HEK293 (cell line): ENCODE data around the gene GSS.

ENCODE experiments used
- CTCF ChIA-PET: fragments of 350-600 bp; formaldehyde crosslinking; extraction: SDS; loops from one replicate; lab custom pipeline; 2021; ENCODE audit warnings: antibody characterized with exemption; lab: Yijun Ruan, JAX
- POLR2A ChIA-PET: fragments of 300-600 bp; formaldehyde crosslinking; extraction: SDS; loops from one replicate; lab custom pipeline; 2020; ENCODE audit warnings: antibody characterized with exemption, inconsistent platforms; lab: Yijun Ruan, JAX
- H3K27ac ChIP-seq: fragments of 200-500 bp; sonication (Bioruptor generic); 2 replicates; pipeline ENCODE4 v1.5.1; 2014; ENCODE audit warnings: low read depth, low read length, control low read depth, inconsistent platforms; ENCODE audit errors: extremely low read depth
- H3K36me3 ChIP-seq, 2 experiments: fragments of 200-500 bp in 1 of 2; sonication (Bioruptor generic) in 1 of 2; 1 replicate in 1 of 2; 2 replicates in 1 of 2; pipeline ENCODE4 v1.5.1; 2014 to 2017; ENCODE audit warnings: inconsistent platforms in 2 of 2, low read length in 2 of 2; ENCODE audit not compliant: control insufficient read depth in 2 of 2, insufficient read depth in 1 of 2
- H3K4me1 ChIP-seq: fragments of 200-500 bp; sonication (Bioruptor generic); 2 replicates; pipeline ENCODE4 v1.5.1; 2014; ENCODE audit warnings: mild to moderate bottlenecking, low read length, inconsistent platforms; ENCODE audit not compliant: control insufficient read depth, insufficient read depth
- H3K4me3 ChIP-seq: 2 replicates; pipeline ENCODE4 v1.5.1; 2011; ENCODE audit warnings: low read depth, mild to moderate bottlenecking, control low read depth, low read length, moderate library complexity
- H3K9me3 ChIP-seq: fragments of 200-500 bp; sonication (Bioruptor generic); 2 replicates; pipeline ENCODE4 v1.5.1; 2014; ENCODE audit warnings: low read depth, low read length, inconsistent platforms; ENCODE audit not compliant: control insufficient read depth, insufficient read depth
- CTCF ChIP-seq: fragments of 450-650 bp; formaldehyde crosslinking; IDR thresholded peaks from 2 replicates; pipeline ENCODE4 v1.5.1; 2016; ENCODE audit warnings: missing biosample characterization, missing genetic modification characterization
- REST ChIP-seq: fragments of 450-650 bp; formaldehyde crosslinking; IDR thresholded peaks from 2 replicates; pipeline ENCODE4 v1.5.1; 2016; ENCODE audit warnings: missing biosample characterization, missing genetic modification characterization
- SCRT2 ChIP-seq: fragments of 450-650 bp; formaldehyde crosslinking; IDR thresholded peaks from 2 replicates; pipeline ENCODE4 v1.5.1; 2016; ENCODE audit warnings: missing biosample characterization, missing genetic modification characterization
- ZBTB10 ChIP-seq: fragments of 450-650 bp; formaldehyde crosslinking; IDR thresholded peaks from 2 replicates; pipeline ENCODE4 v1.5.1; 2016; ENCODE audit warnings: missing biosample characterization, missing genetic modification characterization
- ZBTB17 ChIP-seq: fragments of 450-650 bp; formaldehyde crosslinking; IDR thresholded peaks from 2 replicates; pipeline ENCODE4 v1.5.1; 2016; ENCODE audit warnings: missing biosample characterization, missing genetic modification characterization
- ZBTB7A ChIP-seq: fragments of 450-650 bp; formaldehyde crosslinking; IDR thresholded peaks from 2 replicates; pipeline ENCODE4 v1.5.1; 2016; ENCODE audit warnings: low read depth, missing biosample characterization, missing genetic modification characterization
- ZNF488 ChIP-seq: fragments of 450-650 bp; formaldehyde crosslinking; IDR thresholded peaks from 2 replicates; pipeline ENCODE4 v1.5.1; 2016; ENCODE audit warnings: missing biosample characterization, missing genetic modification characterization
- ZNF518A ChIP-seq: fragments of 450-650 bp; formaldehyde crosslinking; conservative IDR thresholded peaks from 2 replicates; pipeline ENCODE4 v1.5.1; 2016; ENCODE audit warnings: low read depth, missing biosample characterization, missing genetic modification characterization
- ZNF660 ChIP-seq: fragments of 450-650 bp; IDR thresholded peaks from 2 replicates; pipeline ENCODE4 v1.5.1; 2018; ENCODE audit warnings: missing biosample characterization, mild to moderate bottlenecking, missing genetic modification characterization

Gene GSS

GRCh38 chr20:34994509-34995131 is 39.0 kb upstream of the GSS start (continued):
- TF ChIP-seq ZNF518A (tag by site-specific recombination) (no peak), ZNF488 (tag by site-specific recombination) (no peak), ZBTB10 (tag by site-specific recombination) (no peak), ZBTB7A (tag by site-specific recombination) (no peak), ZNF660 (tag by site-specific recombination) (no peak), SCRT2 (no peak), REST (tag by site-specific recombination) (no peak)
- TF ChIP-seq, all 188 proteins: peak for 0

GRCh38 chr20:34993941-34994508 is 38.4 kb upstream of the GSS start:
- H3K36me3 ChIP-seq = peaks cover 0 to 55% of the 10 kb centered on the region in 2 experiments; a peak in 1 of 3 replicates
- no peak overlapping the region for H3K4me3 ChIP-seq
- ChIA-PET CTCF (interaction anchor here (1.2 to 1.7 kb wide), 2 partner anchors 10 to 120 kb away, joined by 3 to 5 read pairs; no protein-coding TSS in a partner anchor), POLR2A (no interaction called here)
- H3K9me3 ChIP-seq = no peaks in the 10 kb centered on the region
- no peaks in the 10 kb centered on the region for H3K4me1 ChIP-seq
- no peak overlapping the region for H3K27ac ChIP-seq
- no peak for TF ChIP-seq CTCF
- no peak for TF ChIP-seq ZBTB17 (tag by site-specific recombination)
